SK-N-SH treated with all-trans-retinoic acid at 6 μM for 48 hours (cell line): Measurements from ENCODE around the gene LAPTM5.

Source experiments
- ARNTL ChIP-seq: fragments of 450-650 bp; formaldehyde crosslinking; IDR thresholded peaks from 2 replicates; pipeline ENCODE4 v1.5.0; 2020; ENCODE audit warnings: low read depth, mild to moderate bottlenecking, moderate library complexity, borderline replicate concordance
- BACH2 ChIP-seq: fragments of 250-450 bp; sonication (Bioruptor Pico); IDR thresholded peaks from 2 replicates; pipeline ENCODE4 v1.9.0; 2021; ENCODE audit warnings: mild to moderate bottlenecking, borderline replicate concordance
- CSRNP3 ChIP-seq: fragments of 250-450 bp; sonication (Bioruptor Pico); IDR thresholded peaks from 2 replicates; pipeline ENCODE4 v1.5.1; 2021; ENCODE audit warnings: mild to moderate bottlenecking, moderate library complexity
- ESRRG ChIP-seq: fragments of 250-450 bp; sonication (Bioruptor Pico); IDR thresholded peaks from 2 replicates; pipeline ENCODE4 v1.6.1; 2021; ENCODE audit warnings: mild to moderate bottlenecking
- POU6F1 ChIP-seq: fragments of 250-450 bp; sonication (Bioruptor Pico); IDR thresholded peaks from 2 replicates; pipeline ENCODE4 v1.8.0; 2021; ENCODE audit warnings: low read depth, mild to moderate bottlenecking, moderate library complexity, borderline replicate concordance
- SNAI2 ChIP-seq: fragments of 250-450 bp; sonication (Bioruptor Pico); IDR thresholded peaks from 2 replicates; pipeline ENCODE4 v1.5.0; 2020; ENCODE audit warnings: mild to moderate bottlenecking, moderate library complexity
- TCF4 ChIP-seq: fragments of 250-450 bp; sonication (Bioruptor Pico); IDR thresholded peaks from 2 replicates; pipeline ENCODE4 v1.8.0; 2021; ENCODE audit warnings: mild to moderate bottlenecking, moderate library complexity, borderline replicate concordance
- TSHZ2 ChIP-seq: fragments of 250-450 bp; sonication (Bioruptor Pico); IDR thresholded peaks from 2 replicates; pipeline ENCODE4 v1.5.0; 2020; ENCODE audit warnings: mild to moderate bottlenecking, moderate library complexity
- ZFP30 ChIP-seq: fragments of 450-650 bp; formaldehyde crosslinking; IDR thresholded peaks from 2 replicates; pipeline ENCODE4 v1.5.0; 2022; ENCODE audit warnings: mild to moderate bottlenecking, moderate library complexity
- ZNF565 ChIP-seq: fragments of 450-650 bp; formaldehyde crosslinking; conservative IDR thresholded peaks from 2 replicates; pipeline ENCODE4 v1.5.0; 2020; ENCODE audit warnings: low read depth, mild to moderate bottlenecking, moderate library complexity
- ZNF70 ChIP-seq: fragments of 450-650 bp; formaldehyde crosslinking; IDR thresholded peaks from 2 replicates; pipeline ENCODE4 v1.5.0; 2020; ENCODE audit warnings: mild to moderate bottlenecking, moderate library complexity
- ZNF8 ChIP-seq: fragments of 450-650 bp; formaldehyde crosslinking; IDR thresholded peaks from 2 replicates; pipeline ENCODE4 v1.5.0; 2020; ENCODE audit warnings: mild to moderate bottlenecking, moderate library complexity

GRCh38 chr1:30755334-30755733 lies 2.2 kb downstream of the LAPTM5 start:
- no peak for TF ChIP-seq ARNTL
- no peak for TF ChIP-seq ESRRG (CRISPR knock-in tag)
- no peak for TF ChIP-seq ZNF8 (CRISPR knock-in tag)
- no peak for TF ChIP-seq ZNF70 (CRISPR knock-in tag)
- TF ChIP-seq TSHZ2 = no peak
- no peak for TF ChIP-seq BACH2 (CRISPR knock-in tag)
- TF ChIP-seq ZFP30 (CRISPR knock-in tag) = no peak
- TF ChIP-seq ZNF565 (CRISPR knock-in tag) = no peak
- TF ChIP-seq TCF4 = no peak
- no peak for TF ChIP-seq POU6F1 (CRISPR knock-in tag)
- TF ChIP-seq CSRNP3 = no peak
- TF ChIP-seq SNAI2 = no peak
